DMS79 (cell line): ENCODE results near the gene CDKN2AIPNL.
"Not testable (repeated sequence)": the region's sequence is repeated elsewhere in the genome, so short reads cannot be mapped to it uniquely, and the experiment has no call there.

Source experiments
- DNase-seq: peaks from one replicate; lab custom pipeline; 2025; lab: John Stamatoyannopoulos, UW

The CDKN2AIPNL gene

GRCh38 chr5:134397196-134397595 is 14.5 kb downstream of the CDKN2AIPNL start:
- DNase-seq: no peak

- DNase-seq: no peak
Measured at GRCh38 chr5:134396274-134396673, 15.4 kb downstream of the CDKN2AIPNL start.

GRCh38 chr5:134394932-134395331 is 16.7 kb downstream of the CDKN2AIPNL start:
- DNase-seq: no peak

GRCh38 chr5:134392301-134392700 is 19.4 kb downstream of the CDKN2AIPNL start:
- DNase-seq: no peak

- no peak for DNase-seq
Measured at GRCh38 chr5:134387443-134387842, 24.2 kb downstream of the CDKN2AIPNL start.

GRCh38 chr5:134383980-134384697 is 27.5 kb downstream of the CDKN2AIPNL start:
- no peak for DNase-seq

GRCh38 chr5:134382204-134382603 is 29.5 kb downstream of the CDKN2AIPNL start:
- not testable (repeated sequence) for DNase-seq

- no peak for DNase-seq
Measured at GRCh38 chr5:134380346-134380745, 31.3 kb downstream of the CDKN2AIPNL start.

- DNase-seq: no peak
Measured at GRCh38 chr5:134374232-134374631, 37.4 kb downstream of the CDKN2AIPNL start.

- not testable (repeated sequence) for DNase-seq
Measured at GRCh38 chr5:134373633-134374032, 38.0 kb downstream of the CDKN2AIPNL start.

- DNase-seq: no peak
Measured at GRCh38 chr5:134371834-134372340, 39.8 kb downstream of the CDKN2AIPNL start.

GRCh38 chr5:134370871-134371833 is 40.5 kb downstream of the CDKN2AIPNL start, which contains the start of gene UBE2B:
TSS of gene UBE2B (plus strand) at chr5:134371569. CDS start at chr5:134371596, 27 bp downstream.
- DNase-seq: peak; percentile 94

GRCh38 chr5:134370311-134370870 is 41.3 kb downstream of the CDKN2AIPNL start:
- DNase-seq: no peak

GRCh38 chr5:134365604-134366003 is 46.1 kb downstream of the CDKN2AIPNL start:
- DNase-seq: no peak

- no peak for DNase-seq
Measured at GRCh38 chr5:134355681-134356080, 56.0 kb downstream of the CDKN2AIPNL start.
